A549 (cell line): Measurements from ENCODE around the gene MAP3K4. TPM values are rescaled to one million over a fixed set of nuclear protein-coding genes. Genes with fewer than 3 reads are reported as not detected.

Source experiments
- ATAC-seq, 2 experiments: fragments of 200-7000 bp in 1 of 2; fragments of >200 bp in 1 of 2; cut with Nextera tagmentation in 1 of 2; cut with Tn5 transposase in 1 of 2; 3 replicates each; pipeline versions ENCODE4 v1.8.0 to v1.9.1; 2018 to 2020; ENCODE audit warnings: mild to moderate bottlenecking in 1 of 2, moderate library complexity in 1 of 2
- CTCF ChIA-PET: fragments of 300-600 bp; sonication (Branson Sonifier 250); formaldehyde crosslinking; extraction: SDS; loops from one replicate; lab custom pipeline; 2021; ENCODE audit warnings: antibody characterized with exemption, inconsistent platforms; lab: Yijun Ruan, JAX
- POLR2A ChIA-PET: fragments of 350-600 bp; formaldehyde crosslinking; extraction: SDS; loops from one replicate; lab custom pipeline; 2021; ENCODE audit warnings: antibody characterized with exemption, inconsistent platforms; lab: Yijun Ruan, JAX
- DNase-seq, 2 experiments: peaks; one replicate each; pipeline versions ENCODE4 v3.0.0 to v3.0.0-alpha.2; 2011 to 2016; ENCODE audit warnings: low read depth in 1 of 2, low spot score in 1 of 2
- FAIRE-seq: peaks from 2 replicates; lab custom pipeline; 2011; peaks lifted over from hg19 to GRCh38; lab: Jason Lieb, UNC
- H3K27ac ChIP-seq, 2 experiments: fragments of >200 bp; sonication (Bioruptor Twin); formaldehyde crosslinking; 3 replicates each; pipeline ENCODE4 v1.5.1; 2016 to 2017
- H3K4me1 ChIP-seq: fragments of >200 bp; sonication (Bioruptor Twin); formaldehyde crosslinking; 3 replicates; pipeline ENCODE4 v1.6.1; 2016
- H3K4me2 ChIP-seq: fragments of >200 bp; sonication (Bioruptor Twin); formaldehyde crosslinking; 3 replicates; pipeline ENCODE4 v1.6.1; 2016
- H3K4me3 ChIP-seq: fragments of >200 bp; sonication (Bioruptor Twin); formaldehyde crosslinking; 3 replicates; pipeline ENCODE4 v1.5.1; 2016
- H3K9me3 ChIP-seq: fragments of >200 bp; sonication (Bioruptor Twin); formaldehyde crosslinking; 3 replicates; pipeline ENCODE4 v1.6.1; 2016
- BCL3 ChIP-seq: fragments of >200 bp; sonication (Bioruptor Twin); formaldehyde crosslinking; IDR thresholded peaks from 3 replicates; pipeline ENCODE4 v1.6.1; 2016
- CBX8 ChIP-seq: fragments of 200-600 bp; sonication (generic); IDR thresholded peaks from 2 replicates; pipeline ENCODE4 v1.6.1; 2016
- EHF ChIP-seq: fragments of 250-450 bp; sonication (Bioruptor Pico); IDR thresholded peaks from 2 replicates; pipeline ENCODE4 v1.5.0; 2020; ENCODE audit warnings: mild to moderate bottlenecking
- EHMT2 ChIP-seq: fragments of 200-600 bp; sonication (generic); IDR thresholded peaks from 2 replicates; pipeline ENCODE4 v1.6.1; 2016; ENCODE audit warnings: antibody characterized with exemption, low read depth, mild to moderate bottlenecking, moderate library complexity
- ESRRA ChIP-seq: fragments of 150-350 bp; IDR thresholded peaks from 2 replicates; pipeline ENCODE4 v1.6.1; 2014; ENCODE audit warnings: mild to moderate bottlenecking, low read length, borderline replicate concordance
- FOSL2 ChIP-seq, 2 experiments: fragments of 450-650 bp in 1 of 2; fragments of >200 bp in 1 of 2; sonication (Bioruptor Twin) in 1 of 2; formaldehyde crosslinking; IDR thresholded peaks; 2 replicates each; pipeline versions ENCODE4 v1.5.0 to v1.6.1; 2016 to 2020; ENCODE audit warnings: mild to moderate bottlenecking in 1 of 2, moderate library complexity in 1 of 2
- HOXB13 ChIP-seq: fragments of 250-450 bp; sonication (Bioruptor Pico); IDR thresholded peaks from 2 replicates; pipeline ENCODE4 v1.5.0; 2020; ENCODE audit warnings: low read depth, mild to moderate bottlenecking, moderate library complexity
- HOXB5 ChIP-seq: fragments of 250-450 bp; sonication (Bioruptor Pico); IDR thresholded peaks from 2 replicates; pipeline ENCODE4 v1.5.0; 2020; ENCODE audit warnings: mild to moderate bottlenecking, moderate library complexity
- KDM5A ChIP-seq: fragments of 200-600 bp; sonication (generic); IDR thresholded peaks from 2 replicates; pipeline ENCODE4 v1.6.1; 2016; ENCODE audit warnings: antibody characterized with exemption, mild to moderate bottlenecking
- MAFK ChIP-seq: fragments of 450-650 bp; IDR thresholded peaks from 2 replicates; pipeline ENCODE4 v1.6.1; 2014; ENCODE audit not compliant: partially characterized antibody
- PHF8 ChIP-seq: fragments of 200-600 bp; sonication (generic); IDR thresholded peaks from 2 replicates; pipeline ENCODE4 v1.6.1; 2016; ENCODE audit warnings: low read depth, mild to moderate bottlenecking, antibody characterized with exemption, moderate library complexity, borderline replicate concordance
- RARB ChIP-seq: fragments of 250-450 bp; sonication (Bioruptor Pico); IDR thresholded peaks from 2 replicates; pipeline ENCODE4 v1.8.0; 2021; ENCODE audit warnings: mild to moderate bottlenecking, moderate library complexity
- REST ChIP-seq: fragments of 200-600 bp; sonication (generic); IDR thresholded peaks from 2 replicates; pipeline ENCODE4 v1.6.1; 2016; ENCODE audit warnings: antibody characterized with exemption, mild to moderate bottlenecking, moderate library complexity
- SMC3 ChIP-seq: fragments of >200 bp; sonication (Bioruptor Twin); formaldehyde crosslinking; IDR thresholded peaks from 3 replicates; pipeline ENCODE4 v1.6.1; 2018; ENCODE audit warnings: inconsistent platforms
- TFCP2L1 ChIP-seq: fragments of 250-450 bp; sonication (Bioruptor Pico); IDR thresholded peaks from 2 replicates; pipeline ENCODE4 v1.5.0; 2021; ENCODE audit warnings: mild to moderate bottlenecking
- ZNF302 ChIP-seq: fragments of 250-450 bp; sonication (Bioruptor Pico); IDR thresholded peaks from 2 replicates; pipeline ENCODE4 v1.9.0; 2021; ENCODE audit warnings: inconsistent platforms, mild to moderate bottlenecking, moderate library complexity
- WGBS: methylation state at CpG from one replicate; pipeline ENCODE4 v1.1.6; 2017; ENCODE audit errors: missing lambda C conversion rate; 5-methylcytosine and 5-hydroxymethylcytosine counted together
- polyA plus RNA-seq, 4 experiments: library from polyadenylated mRNA; depleted of rRNA in 3 of 4; stranded (reverse); fragments of >200 nt; fragmentation: RNase III in 1 of 4; extraction: RNeasy Plus Mini Kit Qiagen cat#74134 plus additional on column Dnase treatment in 1 of 4; gene quantifications; 2 replicates in 3 of 4; 3 replicates in 1 of 4; pipeline ENCODE4 v1.2.3, GENCODE V29; 2011 to 2017

Gene MAP3K4
- polyA plus RNA-seq, 2 of the 4 experiments (the other 2 are of a cell fraction) = 7.3 to 13.4 TPM

GRCh38 chr6:161019324-161019839 is 27.8 kb downstream of the MAP3K4 start:
- no peak for TF ChIP-seq SMC3
- no peak for TF ChIP-seq PHF8
- no peak for TF ChIP-seq FOSL2 (IDR thresholded peaks at IDR 0.05)
- TF ChIP-seq FOSL2 (CRISPR knock-in tag; IDR thresholded peaks at IDR 0.05) = no peak
- TF ChIP-seq HOXB13 (CRISPR knock-in tag) = no peak
- no peak for TF ChIP-seq ESRRA
- TF ChIP-seq EHMT2 = no peak
- no peak for TF ChIP-seq CBX8
- Histone ChIP-seq H3K27ac (no peak overlapping the region), H3K9me3 (no peaks in the 10 kb centered on the region), H3K4me2 (no peak overlapping the region), H3K4me3 (no peak overlapping the region), H3K4me1 (no peaks in the 10 kb centered on the region)
- ATAC-seq (no peak), FAIRE-seq (no peak), DNase-seq (no peak)
- POLR2A ChIA-PET = no interaction called here
- CTCF ChIA-PET = no interaction called here
- 93% methylated on average over 13 of the region's 13 CpGs for WGBS

- Histone ChIP-seq H3K27ac (no peak overlapping the region), H3K4me3 (no peak overlapping the region), H3K9me3 (no peaks in the 10 kb centered on the region), H3K4me1 (no peaks in the 10 kb centered on the region), H3K4me2 (no peak overlapping the region)
- ATAC-seq (no peak), DNase-seq (no peak), FAIRE-seq (no peak)
- TF ChIP-seq REST (no peak), RARB (CRISPR knock-in tag) (no peak), EHF (CRISPR knock-in tag) (no peak), KDM5A (no peak), TFCP2L1 (CRISPR knock-in tag) (no peak), BCL3 (no peak), MAFK (no peak)
- ChIA-PET CTCF (no interaction called here), POLR2A (no interaction called here)
These were observed 30.0 kb downstream of the MAP3K4 start for GRCh38 chr6:161021543-161021942.

DNA sequence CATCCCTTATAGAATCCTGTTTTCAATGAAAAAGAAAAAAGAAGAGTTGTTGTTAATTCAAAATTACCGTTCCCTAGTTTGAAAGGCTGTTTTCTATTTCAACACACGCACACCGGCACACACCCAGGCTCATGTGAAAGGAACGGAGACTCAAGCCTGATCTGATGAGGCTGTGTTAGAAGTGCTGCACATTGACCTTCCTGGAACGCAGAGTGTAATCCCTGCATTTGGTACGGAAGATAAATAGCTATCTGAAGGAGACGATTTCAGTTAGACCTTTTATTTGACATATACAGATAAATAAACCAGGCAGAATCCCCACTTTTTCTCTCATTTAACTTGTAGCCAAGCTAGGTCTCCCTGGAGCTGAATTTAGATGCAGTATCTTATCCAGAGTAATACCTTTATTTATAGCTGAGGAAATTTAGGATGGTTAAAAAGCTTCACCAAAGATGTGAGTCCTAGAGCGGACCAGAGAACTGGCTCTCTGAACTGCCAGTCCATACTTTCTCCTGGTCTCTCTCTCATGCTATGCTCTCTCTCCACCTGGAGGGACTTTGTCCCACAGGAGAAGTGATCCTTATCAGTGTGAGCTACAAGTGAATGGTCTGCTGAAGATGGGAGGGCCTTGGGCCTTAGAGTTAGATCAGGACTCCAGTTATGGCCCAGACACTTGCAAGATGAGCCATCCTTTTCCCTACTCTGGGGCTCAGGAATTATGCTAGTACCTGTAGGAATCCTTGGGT is 30.6 kb downstream of the MAP3K4 start:
- no peak overlapping the region for H3K27ac ChIP-seq
- H3K4me2 ChIP-seq = no peak overlapping the region
- H3K4me1 ChIP-seq = no peaks in the 10 kb centered on the region
- H3K4me3 ChIP-seq = no peak overlapping the region
- TF ChIP-seq HOXB13 (CRISPR knock-in tag) (no peak), HOXB5 (CRISPR knock-in tag) (no peak), ZNF302 (CRISPR knock-in tag) (no peak)
- no peak for ATAC-seq
- ChIA-PET POLR2A (no interaction called here), CTCF (no interaction called here)
- no peak for DNase-seq
- FAIRE-seq = no peak
- WGBS = 91% methylated on average over 8 of the region's 8 CpGs
- no peaks in the 10 kb centered on the region for H3K9me3 ChIP-seq
